Panc1 (cell line): ENCODE results near the gene TRAF2.

Experiments
- CTCF ChIP-seq: fragments of 450-650 bp; IDR thresholded peaks from 2 replicates; pipeline ENCODE4 v1.5.1; 2017; ENCODE audit warnings: mild to moderate bottlenecking
- POLR2AphosphoS5 ChIP-seq: IDR thresholded peaks from 2 replicates; pipeline ENCODE4 v1.6.1; 2012; ENCODE audit warnings: mild to moderate bottlenecking, low read depth, low read length, moderate library complexity
- REST ChIP-seq, 2 experiments: IDR thresholded peaks; 2 replicates each; pipeline ENCODE4 v1.6.1; 2011 to 2012; ENCODE audit warnings: low read depth in 2 of 2, control low read depth in 1 of 2, low read length in 1 of 2, mild to moderate bottlenecking in 1 of 2, moderate library complexity in 1 of 2; ENCODE audit not compliant: insufficient read depth in 1 of 2
- SIN3A ChIP-seq: IDR thresholded peaks from 2 replicates; pipeline ENCODE4 v1.6.1; 2012; ENCODE audit warnings: low read depth, mild to moderate bottlenecking, low read length, moderate library complexity, borderline replicate concordance; ENCODE audit not compliant: insufficient read depth
- TCF7L2 ChIP-seq: IDR thresholded peaks from 2 replicates; pipeline ENCODE4 v1.6.1; 2011; ENCODE audit warnings: mild to moderate bottlenecking, low read depth, low read length, inconsistent platforms

DNA sequence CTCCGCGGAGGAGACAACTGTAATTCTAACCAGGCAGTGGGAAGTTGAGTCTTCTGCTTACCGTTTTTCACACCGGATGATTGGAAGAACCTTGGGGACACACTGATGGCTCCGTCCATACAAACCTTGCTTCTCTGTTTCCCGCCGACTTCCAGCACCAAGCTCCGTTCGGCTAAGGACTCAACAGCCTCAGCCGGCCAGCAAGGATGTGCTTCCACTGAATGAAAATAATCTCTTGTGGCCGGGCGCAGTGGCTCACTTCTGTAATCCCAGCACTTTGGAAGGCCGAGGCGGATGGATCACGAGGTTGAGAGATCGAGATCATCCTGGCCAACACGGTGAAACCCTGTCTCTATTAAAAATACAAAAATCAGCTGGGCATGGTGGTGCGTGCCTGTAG lies 18.4 kb upstream of the TRAF2 start:
- TF ChIP-seq CTCF, result no peak
- TF ChIP-seq SIN3A, result no peak
- TF ChIP-seq POLR2AphosphoS5, result no peak
- no peak for TF ChIP-seq REST (IDR thresholded peaks at IDR 0.05; ENCODE audit: insufficient read depth in 1 of 2, low read depth in 2 of 2, low read length in 1 of 2)
- TF ChIP-seq TCF7L2, result no peak
